DOHH2 (cell line): ENCODE results near the gene CAPN14.

Experiments
- H3F3A ChIP-seq: fragments of 200-600 bp; sonication (generic), shearing (Covaris generic); 2 replicates; pipeline ENCODE4 v1.6.0; 2016; ENCODE audit warnings: antibody characterized with exemption, mild to moderate bottlenecking; ENCODE audit not compliant: control insufficient read depth, insufficient read depth
- H3K27ac ChIP-seq: fragments of 200-600 bp; sonication (generic); 2 replicates; pipeline ENCODE4 v1.5.1; 2014; ENCODE audit warnings: low read depth, mild to moderate bottlenecking, low read length, moderate library complexity
- H3K27me3 ChIP-seq: fragments of 200-600 bp; sonication (generic); 2 replicates; pipeline ENCODE4 v1.6.1; 2014; ENCODE audit warnings: mild to moderate bottlenecking, low read length, mixed read lengths; ENCODE audit not compliant: control insufficient read depth
- H3K36me3 ChIP-seq: fragments of 200-600 bp; sonication (generic); 2 replicates; pipeline ENCODE4 v1.6.1; 2014; ENCODE audit warnings: mild to moderate bottlenecking, low read length, moderate library complexity, mixed read lengths; ENCODE audit not compliant: control insufficient read depth
- H3K4me1 ChIP-seq: fragments of 200-600 bp; sonication (generic); 2 replicates; pipeline ENCODE4 v1.6.1; 2014; ENCODE audit warnings: mild to moderate bottlenecking, low read length, mixed read lengths; ENCODE audit not compliant: control insufficient read depth
- H3K4me2 ChIP-seq: fragments of 200-600 bp; sonication (generic); 2 replicates; pipeline ENCODE4 v1.6.0; 2014; ENCODE audit warnings: mild to moderate bottlenecking, low read length, moderate library complexity
- H3K4me3 ChIP-seq: fragments of 200-600 bp; sonication (generic); 2 replicates; pipeline ENCODE4 v1.5.1; 2014; ENCODE audit warnings: mild to moderate bottlenecking, low read length, mixed read lengths
- H3K79me2 ChIP-seq: fragments of 200-600 bp; sonication (generic); 2 replicates; pipeline ENCODE4 v1.6.1; 2014; ENCODE audit warnings: mild to moderate bottlenecking, low read length, mixed read lengths; ENCODE audit not compliant: control insufficient read depth
- H3K9me2 ChIP-seq: fragments of 200-600 bp; sonication (generic); replicated peaks from 2 replicates; pipeline ENCODE4 v1.6.1; 2014; ENCODE audit warnings: mild to moderate bottlenecking, low read length, mixed read lengths; ENCODE audit not compliant: control insufficient read depth
- H3K9me3 ChIP-seq: fragments of 200-600 bp; sonication (generic); 2 replicates; pipeline ENCODE4 v1.6.1; 2014; ENCODE audit warnings: antibody characterized with exemption, low read length, mixed read lengths; ENCODE audit not compliant: control insufficient read depth, insufficient read depth
- H4K20me1 ChIP-seq: fragments of 200-600 bp; sonication (generic); 2 replicates; pipeline ENCODE4 v1.6.0; 2014; ENCODE audit warnings: low read depth, mild to moderate bottlenecking, antibody characterized with exemption, low read length, moderate library complexity; ENCODE audit not compliant: control insufficient read depth, insufficient read depth
- EZH2phosphoT487 ChIP-seq: fragments of 200-600 bp; sonication (generic); IDR thresholded peaks from 2 replicates; pipeline ENCODE4 v1.6.1; 2017; ENCODE audit warnings: borderline replicate concordance, mild to moderate bottlenecking, antibody characterized with exemption, low read length, moderate library complexity, mixed read lengths
- TF ChIP-seq, protein P1 (sequence below): fragments of 200-600 bp; sonication (generic); IDR thresholded peaks from one replicate; pipeline ENCODE4 v1.5.1; 2014; ENCODE audit warnings: antibody characterized with exemption, mild to moderate bottlenecking, low read depth, low read length; ENCODE audit not compliant: poor library complexity, severe bottlenecking

CAPN14 gene

GRCh38 chr2:31163011-31163539 lies 54.2 kb downstream of the CAPN14 start:
- TF ChIP-seq, protein P1, sequence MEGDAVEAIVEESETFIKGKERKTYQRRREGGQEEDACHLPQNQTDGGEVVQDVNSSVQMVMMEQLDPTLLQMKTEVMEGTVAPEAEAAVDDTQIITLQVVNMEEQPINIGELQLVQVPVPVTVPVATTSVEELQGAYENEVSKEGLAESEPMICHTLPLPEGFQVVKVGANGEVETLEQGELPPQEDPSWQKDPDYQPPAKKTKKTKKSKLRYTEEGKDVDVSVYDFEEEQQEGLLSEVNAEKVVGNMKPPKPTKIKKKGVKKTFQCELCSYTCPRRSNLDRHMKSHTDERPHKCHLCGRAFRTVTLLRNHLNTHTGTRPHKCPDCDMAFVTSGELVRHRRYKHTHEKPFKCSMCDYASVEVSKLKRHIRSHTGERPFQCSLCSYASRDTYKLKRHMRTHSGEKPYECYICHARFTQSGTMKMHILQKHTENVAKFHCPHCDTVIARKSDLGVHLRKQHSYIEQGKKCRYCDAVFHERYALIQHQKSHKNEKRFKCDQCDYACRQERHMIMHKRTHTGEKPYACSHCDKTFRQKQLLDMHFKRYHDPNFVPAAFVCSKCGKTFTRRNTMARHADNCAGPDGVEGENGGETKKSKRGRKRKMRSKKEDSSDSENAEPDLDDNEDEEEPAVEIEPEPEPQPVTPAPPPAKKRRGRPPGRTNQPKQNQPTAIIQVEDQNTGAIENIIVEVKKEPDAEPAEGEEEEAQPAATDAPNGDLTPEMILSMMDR, result no peak
- no peak for TF ChIP-seq EZH2phosphoT487
- no peak overlapping the region for H3K4me3 ChIP-seq
- H3K36me3 ChIP-seq, result no peaks in the 10 kb centered on the region
- no peaks in the 10 kb centered on the region for H3K27me3 ChIP-seq
- H3K9me2 ChIP-seq, result no peaks in the 10 kb centered on the region
- H4K20me1 ChIP-seq, result no peaks in the 10 kb centered on the region
- peaks cover 45% of the 10 kb centered on the region for H3K4me1 ChIP-seq
- no peak overlapping the region for H3K4me2 ChIP-seq
- H3F3A ChIP-seq, result no peaks in the 10 kb centered on the region
- no peaks in the 10 kb centered on the region for H3K9me3 ChIP-seq
- H3K79me2 ChIP-seq, result peaks cover 11% of the 10 kb centered on the region
- H3K27ac ChIP-seq, result no peak overlapping the region

DNA sequence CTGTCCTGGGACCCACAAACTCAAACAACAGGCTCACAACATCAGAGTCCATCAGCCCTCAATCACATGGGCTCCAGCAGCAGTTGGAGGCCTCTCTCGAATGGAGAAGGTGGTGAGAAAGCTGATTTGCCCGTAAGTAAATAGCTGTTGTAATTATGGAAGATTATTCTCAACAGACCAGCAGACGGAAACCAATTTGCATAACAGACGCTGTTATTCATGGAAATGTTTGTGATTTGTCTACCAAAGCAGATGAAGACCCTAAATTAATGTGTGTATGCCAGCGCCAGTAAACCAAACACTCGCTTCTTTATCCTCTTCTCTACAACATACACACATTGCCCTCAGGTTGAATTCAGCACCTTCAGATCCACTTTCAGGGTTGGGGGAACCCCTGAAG lies 55.7 kb downstream of the CAPN14 start:
- no peaks in the 10 kb centered on the region for H4K20me1 ChIP-seq
- H3K9me3 ChIP-seq, result no peaks in the 10 kb centered on the region
- peaks cover 11% of the 10 kb centered on the region for H3K79me2 ChIP-seq
- peak overlapping the region; percentile 45 for H3K4me2 ChIP-seq
- no peaks in the 10 kb centered on the region for H3K9me2 ChIP-seq
- peaks cover 48% of the 10 kb centered on the region for H3K4me1 ChIP-seq
- no peaks in the 10 kb centered on the region for H3F3A ChIP-seq
- no peak for TF ChIP-seq EZH2phosphoT487
- TF ChIP-seq, protein P1, result no peak
- peak overlapping the region; percentile 23 for H3K27ac ChIP-seq
- peak overlapping the region; percentile 46 for H3K4me3 ChIP-seq
- H3K27me3 ChIP-seq, result no peaks in the 10 kb centered on the region
- H3K36me3 ChIP-seq, result no peaks in the 10 kb centered on the region

GRCh38 chr2:31151501-31151900 lies 65.8 kb downstream of the CAPN14 start:
- no peaks in the 10 kb centered on the region for H3F3A ChIP-seq
- H3K27ac ChIP-seq, result no peak overlapping the region
- H3K4me3 ChIP-seq, result no peak overlapping the region
- no peak for TF ChIP-seq EZH2phosphoT487
- TF ChIP-seq, protein P1, result no peak
- no peaks in the 10 kb centered on the region for H3K9me2 ChIP-seq
- H3K27me3 ChIP-seq, result no peaks in the 10 kb centered on the region
- H3K4me2 ChIP-seq, result no peak overlapping the region
- H3K9me3 ChIP-seq, result no peaks in the 10 kb centered on the region
- peaks cover 23% of the 10 kb centered on the region for H3K4me1 ChIP-seq
- H3K36me3 ChIP-seq, result no peaks in the 10 kb centered on the region
- H3K79me2 ChIP-seq, result no peaks in the 10 kb centered on the region
- H4K20me1 ChIP-seq, result no peaks in the 10 kb centered on the region
